Neural cell (in vitro differentiated cells): Measurements from ENCODE around the gene AKT1.

Experiments
- EP300 ChIP-seq: fragments of 450-650 bp; conservative IDR thresholded peaks from 2 replicates; pipeline ENCODE4 v1.6.1; 2014; ENCODE audit warnings: antibody characterized with exemption, mild to moderate bottlenecking, moderate library complexity; ENCODE audit not compliant: poor library complexity, severe bottlenecking
- EZH2 ChIP-seq: fragments of 200-600, 300-800 bp; shearing (Covaris generic), sonication (generic); IDR thresholded peaks from 2 replicates; pipeline ENCODE4 v1.6.1; 2014; ENCODE audit warnings: antibody characterized with exemption, low read length, borderline replicate concordance, mild to moderate bottlenecking; ENCODE audit not compliant: insufficient read depth, poor library complexity, severe bottlenecking
- POLR2AphosphoS5 ChIP-seq: IDR thresholded peaks from 2 replicates; pipeline ENCODE4 v1.6.1; 2012
- REST ChIP-seq: IDR thresholded peaks from 2 replicates; pipeline ENCODE4 v1.6.1; 2012; ENCODE audit warnings: borderline replicate concordance
- TAF1 ChIP-seq: IDR thresholded peaks from 2 replicates; pipeline ENCODE4 v1.6.1; 2012; ENCODE audit warnings: low read depth
- TF ChIP-seq, protein P1 (sequence below): fragments of 450-650 bp; IDR thresholded peaks from 2 replicates; pipeline ENCODE4 v1.5.1; 2014; ENCODE audit warnings: antibody characterized with exemption, mild to moderate bottlenecking, moderate library complexity; ENCODE audit not compliant: poor library complexity, severe bottlenecking

DNA sequence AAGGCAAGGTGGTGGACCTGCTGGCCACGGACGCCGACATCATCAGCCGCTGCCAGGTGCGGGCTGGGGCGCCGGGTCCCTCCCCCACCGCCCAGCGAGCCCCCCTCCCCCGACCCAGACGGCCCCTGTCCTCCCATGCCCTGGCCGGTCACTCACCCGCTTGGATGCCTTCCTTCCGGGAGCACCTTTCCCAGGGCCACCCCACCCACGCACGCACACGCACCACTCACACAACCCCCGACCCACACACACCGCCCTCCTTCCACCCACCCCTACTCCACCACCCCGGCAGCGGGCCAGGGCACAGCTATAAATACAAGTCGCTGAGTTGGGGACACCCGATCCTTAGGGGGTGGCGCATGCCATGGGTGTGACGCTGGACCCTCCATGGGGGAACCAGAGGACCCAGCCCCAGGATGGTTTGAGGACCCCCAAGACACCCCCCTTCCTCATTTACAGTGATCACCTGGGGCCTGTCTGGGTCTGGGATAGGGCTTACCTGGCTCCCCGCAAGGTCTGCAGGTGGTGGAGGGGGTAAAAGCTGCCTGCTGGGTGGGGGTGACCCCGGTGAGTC, 71.1 kb downstream of the AKT1 start:
- TF ChIP-seq, protein P1, sequence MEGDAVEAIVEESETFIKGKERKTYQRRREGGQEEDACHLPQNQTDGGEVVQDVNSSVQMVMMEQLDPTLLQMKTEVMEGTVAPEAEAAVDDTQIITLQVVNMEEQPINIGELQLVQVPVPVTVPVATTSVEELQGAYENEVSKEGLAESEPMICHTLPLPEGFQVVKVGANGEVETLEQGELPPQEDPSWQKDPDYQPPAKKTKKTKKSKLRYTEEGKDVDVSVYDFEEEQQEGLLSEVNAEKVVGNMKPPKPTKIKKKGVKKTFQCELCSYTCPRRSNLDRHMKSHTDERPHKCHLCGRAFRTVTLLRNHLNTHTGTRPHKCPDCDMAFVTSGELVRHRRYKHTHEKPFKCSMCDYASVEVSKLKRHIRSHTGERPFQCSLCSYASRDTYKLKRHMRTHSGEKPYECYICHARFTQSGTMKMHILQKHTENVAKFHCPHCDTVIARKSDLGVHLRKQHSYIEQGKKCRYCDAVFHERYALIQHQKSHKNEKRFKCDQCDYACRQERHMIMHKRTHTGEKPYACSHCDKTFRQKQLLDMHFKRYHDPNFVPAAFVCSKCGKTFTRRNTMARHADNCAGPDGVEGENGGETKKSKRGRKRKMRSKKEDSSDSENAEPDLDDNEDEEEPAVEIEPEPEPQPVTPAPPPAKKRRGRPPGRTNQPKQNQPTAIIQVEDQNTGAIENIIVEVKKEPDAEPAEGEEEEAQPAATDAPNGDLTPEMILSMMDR, result no peak
- no peak for TF ChIP-seq EZH2
- TF ChIP-seq POLR2AphosphoS5, result no peak
- no peak for TF ChIP-seq TAF1
- TF ChIP-seq EP300, result no peak
- no peak for TF ChIP-seq REST
